HG03280 (cell line): Measurements from ENCODE around the gene FEV.

Experiments
- ATAC-seq: cut with Tn5 transposase; IDR thresholded peaks from one replicate; pipeline ENCODE4 v1.9.1; 2021; ENCODE audit warnings: mild to moderate bottlenecking, moderate library complexity; ENCODE audit not compliant: unreplicated experiment

The FEV gene

GRCh38 chr2:218993345-218994315 lies 8.6 kb upstream of the FEV start, which contains the start of gene CRYBA2:
Gene CRYBA2 (minus strand): TSS chr2:218993422. CDS start chr2:218993176, 246 bp downstream.
- ATAC-seq, result no peak

GRCh38 chr2:218992703-218993344 lies 7.8 kb upstream of the FEV start:
- no peak for ATAC-seq

- no peak for ATAC-seq
These were observed 7.2 kb upstream of the FEV start for GRCh38 chr2:218992196-218992595.

- ATAC-seq, result no peak
These were observed 6.7 kb upstream of the FEV start for GRCh38 chr2:218991674-218992168.

- no peak for ATAC-seq
These were observed 5.6 kb upstream of the FEV start for GRCh38 chr2:218990612-218991011.

- ATAC-seq, result no peak
These were observed 5.1 kb upstream of the FEV start for GRCh38 chr2:218990052-218990451.

GRCh38 chr2:218988650-218989049 lies 3.7 kb upstream of the FEV start:
- ATAC-seq, result no peak

- no peak for ATAC-seq
These were observed 3.2 kb upstream of the FEV start for GRCh38 chr2:218988164-218988563.

GRCh38 chr2:218986148-218986761 lies 1.3 kb upstream of the FEV start:
- ATAC-seq, result no peak

- no peak for ATAC-seq
These were observed 524 bp upstream of the FEV start for GRCh38 chr2:218985325-218986091.

- ATAC-seq, result no peak
These were observed 554 bp downstream of the FEV start for GRCh38 chr2:218984239-218985020.

- no peak for ATAC-seq
These were observed 1.1 kb downstream of the FEV start for GRCh38 chr2:218983934-218984238.

- no peak for ATAC-seq
These were observed 1.6 kb downstream of the FEV start for GRCh38 chr2:218983263-218983933.

- ATAC-seq, result no peak
These were observed 2.3 kb downstream of the FEV start for GRCh38 chr2:218982586-218983262.

- no peak for ATAC-seq
These were observed 3.0 kb downstream of the FEV start for GRCh38 chr2:218981881-218982585.

GRCh38 chr2:218981390-218981880 lies 3.5 kb downstream of the FEV start:
- no peak for ATAC-seq

GRCh38 chr2:218980735-218981389 lies 4.1 kb downstream of the FEV start:
- ATAC-seq, result no peak
